Naive B cell (primary cell): ENCODE measurements around the gene FOXO3. TPM values are rescaled to one million over a fixed set of nuclear protein-coding genes. Genes with fewer than 3 reads are reported as not detected.
"Not testable (repeated sequence)": the region's sequence is repeated elsewhere in the genome, so short reads cannot be mapped to it uniquely, and the experiment has no call there.

ENCODE experiments used
- ATAC-seq, 2 donors: fragments of 150-1000 bp; cut with Tn5 transposase; 2 replicates each; pipeline ENCODE4 v1.10.0; 2021; ENCODE audit warnings: low read depth in 2 of 2, mild to moderate bottlenecking in 2 of 2, moderate library complexity in 2 of 2
- DNase-seq: peaks from one replicate; pipeline ENCODE4 v3.0.0; 2022
- H3K27ac Mint-ChIP-seq, 6 donors: one replicate each; pipeline ENCODE4 v1.8.0; 2020 to 2022; ENCODE audit warnings: mild to moderate bottlenecking in 6 of 6, mixed read lengths in 6 of 6, moderate library complexity in 5 of 6, inconsistent platforms in 2 of 6
- H3K27me3 Mint-ChIP-seq, 3 donors: one replicate each; pipeline ENCODE4 v1.8.0; 2021 to 2022; ENCODE audit warnings: mixed read lengths in 3 of 3, mild to moderate bottlenecking in 1 of 3
- H3K36me3 Mint-ChIP-seq, 2 donors: one replicate each; pipeline ENCODE4 v1.8.0; 2020 to 2022; ENCODE audit warnings: mixed read lengths in 2 of 2, inconsistent platforms in 1 of 2, mild to moderate bottlenecking in 1 of 2
- H3K4me1 Mint-ChIP-seq, 3 donors: one replicate each; pipeline ENCODE4 v1.8.0; 2020 to 2022; ENCODE audit warnings: mixed read lengths in 3 of 3, inconsistent platforms in 1 of 3, mild to moderate bottlenecking in 1 of 3, moderate library complexity in 1 of 3
- H3K4me3 Mint-ChIP-seq, 8 donors: one replicate each; pipeline ENCODE4 v1.8.0; 2020 to 2022; ENCODE audit warnings: mild to moderate bottlenecking in 8 of 8, mixed read lengths in 8 of 8, moderate library complexity in 8 of 8, inconsistent platforms in 2 of 8
- H3K9me3 Mint-ChIP-seq, 7 donors: one replicate each; pipeline ENCODE4 v1.8.0; 2020 to 2022; ENCODE audit warnings: mixed read lengths in 7 of 7, mild to moderate bottlenecking in 5 of 7, inconsistent platforms in 2 of 7, moderate library complexity in 1 of 7
- polyA plus RNA-seq, 6 donors: library from polyadenylated mRNA; unstranded; fragments of 300-500 nt; fragmentation: Illumina TruSeq; gene quantifications; one replicate each; pipeline ENCODE4 v1.2.3, GENCODE V29; 2021; ENCODE audit warnings: low read depth in 6 of 6

The FOXO3 gene
- polyA plus RNA-seq, 6 donors from 2014 or later: 9.9 to 25.6 (median 13.6) TPM

GRCh38 chr6:108672641-108673040, 111.9 kb downstream of the FOXO3 start:
- Mint-ChIP-seq H3K9me3 (no peaks in the 10 kb centered on the region), H3K4me1 (peaks cover 20 to 52% (median 22%) of the 10 kb centered on the region in 3 donors), H3K36me3 (peaks cover 0 to 7% of the 10 kb centered on the region in 2 donors), H3K4me3 (peak overlapping the region in 1 of 8 donors; percentile 30), H3K27me3 (no peaks in the 10 kb centered on the region), H3K27ac (peak overlapping the region in 1 of 6 donors; percentile 56)
- DNase-seq: no peak
- ATAC-seq: no peak

- H3K36me3 Mint-ChIP-seq: peaks cover 0 to 5% of the 10 kb centered on the region in 2 donors
- ATAC-seq (no peak), DNase-seq (no peak)
- peaks cover 20 to 51% (median 22%) of the 10 kb centered on the region in 3 donors for H3K4me1 Mint-ChIP-seq
- H3K4me3 Mint-ChIP-seq: no peak overlapping the region
- H3K27ac Mint-ChIP-seq: peak overlapping the region in 2 of 6 donors; percentile 3 to 56
- no peaks in the 10 kb centered on the region for H3K9me3 Mint-ChIP-seq
- H3K27me3 Mint-ChIP-seq: no peaks in the 10 kb centered on the region
Measured at GRCh38 chr6:108673153-108673552, 112.4 kb downstream of the FOXO3 start.

GRCh38 chr6:108673602-108674001, 112.9 kb downstream of the FOXO3 start:
- H3K4me3 Mint-ChIP-seq: no peak overlapping the region

GRCh38 chr6:108675226-108676200, 114.8 kb downstream of the FOXO3 start:
- no peak overlapping the region for H3K4me3 Mint-ChIP-seq
- DNase-seq (no peak), ATAC-seq (no peak)
- H3K27ac Mint-ChIP-seq: peak overlapping the region in 1 of 6 donors; percentile 13
- no peaks in the 10 kb centered on the region for H3K27me3 Mint-ChIP-seq
- peaks cover 19 to 39% (median 20%) of the 10 kb centered on the region in 3 donors for H3K4me1 Mint-ChIP-seq
- no peaks in the 10 kb centered on the region for H3K9me3 Mint-ChIP-seq
- peaks cover 0 to 10% of the 10 kb centered on the region in 2 donors for H3K36me3 Mint-ChIP-seq

More at GRCh38 chr6:108673602-108674001, 112.9 kb downstream of the FOXO3 start:
- Mint-ChIP-seq H3K27me3 (no peaks in the 10 kb centered on the region), H3K9me3 (no peaks in the 10 kb centered on the region), H3K27ac (peak overlapping the region in 3 of 6 donors; percentile 3 to 56 (median 3)), H3K4me1 (peaks cover 20 to 46% (median 22%) of the 10 kb centered on the region in 3 donors), H3K36me3 (peaks cover 0 to under 1% of the 10 kb centered on the region in 2 donors)
- no peak for DNase-seq
- ATAC-seq: no peak

- no peak for ATAC-seq
- H3K36me3 Mint-ChIP-seq: peaks cover 0 to 11% of the 10 kb centered on the region in 2 donors
- H3K4me3 Mint-ChIP-seq: no peak overlapping the region
- DNase-seq: no peak
- no peaks in the 10 kb centered on the region for H3K27me3 Mint-ChIP-seq
- H3K27ac Mint-ChIP-seq: no peak overlapping the region
- no peaks in the 10 kb centered on the region for H3K9me3 Mint-ChIP-seq
- peaks cover 15 to 30% (median 15%) of the 10 kb centered on the region in 3 donors for H3K4me1 Mint-ChIP-seq
Measured at GRCh38 chr6:108676555-108676954, 115.8 kb downstream of the FOXO3 start.

GRCh38 chr6:108677357-108677756, 116.6 kb downstream of the FOXO3 start:
- no peak for DNase-seq
- peaks cover 0 to 11% of the 10 kb centered on the region in 2 donors for H3K36me3 Mint-ChIP-seq
- no peak overlapping the region for H3K4me3 Mint-ChIP-seq
- no peak overlapping the region for H3K27ac Mint-ChIP-seq
- H3K9me3 Mint-ChIP-seq: no peaks in the 10 kb centered on the region
- no peaks in the 10 kb centered on the region for H3K27me3 Mint-ChIP-seq
- peaks cover 14 to 30% (median 18%) of the 10 kb centered on the region in 3 donors for H3K4me1 Mint-ChIP-seq
- no peak for ATAC-seq

GRCh38 chr6:108677894-108678293, 117.2 kb downstream of the FOXO3 start:
- Mint-ChIP-seq H3K27ac (no peak overlapping the region), H3K36me3 (peaks cover 0 to 11% of the 10 kb centered on the region in 2 donors), H3K27me3 (no peaks in the 10 kb centered on the region), H3K9me3 (no peaks in the 10 kb centered on the region), H3K4me1 (peaks cover 11 to 25% (median 14%) of the 10 kb centered on the region in 3 donors), H3K4me3 (no peak overlapping the region)
- DNase-seq (no peak), ATAC-seq (no peak)

- not testable (repeated sequence) for H3K4me1 Mint-ChIP-seq, ATAC-seq, H3K27ac Mint-ChIP-seq, DNase-seq, H3K9me3 Mint-ChIP-seq, H3K27me3 Mint-ChIP-seq, H3K4me3 Mint-ChIP-seq
- peaks cover 0 to 11% of the 10 kb centered on the region in 2 donors for H3K36me3 Mint-ChIP-seq
Measured at GRCh38 chr6:108680314-108680713, 119.6 kb downstream of the FOXO3 start.

- not testable (repeated sequence) for H3K4me1 Mint-ChIP-seq, H3K9me3 Mint-ChIP-seq, H3K27me3 Mint-ChIP-seq, H3K4me3 Mint-ChIP-seq, DNase-seq, H3K27ac Mint-ChIP-seq, ATAC-seq
- peaks cover 3 to 23% of the 10 kb centered on the region in 2 donors for H3K36me3 Mint-ChIP-seq
Measured at GRCh38 chr6:108681721-108682120, 121.0 kb downstream of the FOXO3 start.

- not testable (repeated sequence) for DNase-seq, H3K9me3 Mint-ChIP-seq, H3K4me1 Mint-ChIP-seq, H3K27ac Mint-ChIP-seq, ATAC-seq, H3K27me3 Mint-ChIP-seq, H3K4me3 Mint-ChIP-seq
- peaks cover 8 to 30% of the 10 kb centered on the region in 2 donors for H3K36me3 Mint-ChIP-seq
Measured at GRCh38 chr6:108682383-108683119, 121.8 kb downstream of the FOXO3 start.

GRCh38 chr6:108683976-108684375, 123.3 kb downstream of the FOXO3 start:
- H3K4me3 Mint-ChIP-seq, H3K27ac Mint-ChIP-seq, DNase-seq, H3K9me3 Mint-ChIP-seq, H3K27me3 Mint-ChIP-seq, ATAC-seq, H3K4me1 Mint-ChIP-seq: not testable (repeated sequence)
- peaks cover 8 to 30% of the 10 kb centered on the region in 2 donors for H3K36me3 Mint-ChIP-seq

- Mint-ChIP-seq H3K4me1 (peaks cover 0 to 3% (median 3%) of the 10 kb centered on the region in 3 donors), H3K36me3 (peaks cover 8 to 26% of the 10 kb centered on the region in 2 donors), H3K4me3 (peak overlapping the region in 1 of 8 donors; percentile 15), H3K9me3 (no peaks in the 10 kb centered on the region), H3K27me3 (no peaks in the 10 kb centered on the region), H3K27ac (peak overlapping the region in 1 of 6 donors; percentile 12)
- DNase-seq (no peak), ATAC-seq (no peak)
Measured at GRCh38 chr6:108684771-108685329, 124.1 kb downstream of the FOXO3 start.

GRCh38 chr6:108685970-108686369, 125.3 kb downstream of the FOXO3 start:
- no peaks in the 10 kb centered on the region for H3K9me3 Mint-ChIP-seq
- peak overlapping the region in 1 of 6 donors; percentile 92 for H3K27ac Mint-ChIP-seq
- no peaks in the 10 kb centered on the region for H3K27me3 Mint-ChIP-seq
- no peak for DNase-seq
- peaks cover 8 to 19% of the 10 kb centered on the region in 2 donors for H3K36me3 Mint-ChIP-seq
- no peak for ATAC-seq
- peak overlapping the region in 2 of 8 donors; percentile 26 to 52 for H3K4me3 Mint-ChIP-seq
- peaks cover 3 to 9% (median 5%) of the 10 kb centered on the region in 3 donors for H3K4me1 Mint-ChIP-seq
